GM19099 (cell line): Measurements from ENCODE around the gene GPT2.

Source experiments
- POLR2A ChIP-seq: IDR thresholded peaks from 3 replicates; pipeline ENCODE4 v1.6.1; 2011; ENCODE audit warnings: low read depth; ENCODE audit not compliant: insufficient read length; ENCODE audit errors: extremely low read depth

GPT2 gene

GRCh38 chr16:46883690-46884512 is at the start of gene GPT2:
Gene GPT2, plus strand, starts transcription at chr16:46884362. Its CDS starts 354 bp downstream, at chr16:46884716.
- TF ChIP-seq POLR2A = peak; percentile 67

- TF ChIP-seq POLR2A = no peak
Measured at GRCh38 chr16:46836534-46837530, 47.3 kb upstream of the GPT2 start.

- TF ChIP-seq POLR2A = no peak
Measured at GRCh38 chr16:46839986-46840443, 44.1 kb upstream of the GPT2 start.

GRCh38 chr16:46842192-46842895 is 41.8 kb upstream of the GPT2 start:
- TF ChIP-seq POLR2A = no peak

- no peak for TF ChIP-seq POLR2A
Measured at GRCh38 chr16:46843898-46844642, 40.1 kb upstream of the GPT2 start.

GRCh38 chr16:46844771-46845170 is 39.4 kb upstream of the GPT2 start:
- TF ChIP-seq POLR2A = no peak

- no peak for TF ChIP-seq POLR2A
Measured at GRCh38 chr16:46845952-46846351, 38.2 kb upstream of the GPT2 start.

- TF ChIP-seq POLR2A = no peak
Measured at GRCh38 chr16:46848768-46849764, 35.1 kb upstream of the GPT2 start.

- no peak for TF ChIP-seq POLR2A
Measured at GRCh38 chr16:46850619-46851555, 33.3 kb upstream of the GPT2 start.

GRCh38 chr16:46852130-46852529 is 32.0 kb upstream of the GPT2 start:
- TF ChIP-seq POLR2A = no peak

GRCh38 chr16:46853713-46854443 is 30.3 kb upstream of the GPT2 start:
- no peak for TF ChIP-seq POLR2A
